HG03066 (cell line): ENCODE results near the gene NR2F1-AS1.
"Not testable (repeated sequence)": the region's sequence is repeated elsewhere in the genome, so short reads cannot be mapped to it uniquely, and the experiment has no call there.

Source experiments
- ATAC-seq: cut with Tn5 transposase; IDR thresholded peaks from one replicate; pipeline ENCODE4 v1.9.1; 2021; ENCODE audit warnings: low read depth; ENCODE audit not compliant: unreplicated experiment

Gene NR2F1-AS1

DNA sequence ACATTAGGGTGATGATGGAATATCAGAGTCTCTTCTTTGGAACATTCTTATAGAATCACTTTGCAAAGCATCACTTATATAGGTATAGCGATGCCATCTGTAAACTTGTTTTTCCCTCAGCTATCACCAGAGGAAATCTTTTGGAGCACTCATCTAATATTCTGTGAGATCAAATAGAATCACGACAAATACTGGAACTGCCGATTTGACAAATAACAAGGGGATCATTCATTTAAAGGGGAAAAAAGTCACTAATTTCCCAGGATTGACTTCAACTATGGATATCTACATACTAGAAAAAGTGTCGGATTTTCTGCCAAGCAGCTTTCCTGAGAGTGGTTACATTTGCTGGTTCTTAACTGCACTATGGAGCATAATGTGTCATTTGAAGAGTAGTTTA is 178.6 kb downstream of the NR2F1-AS1 start:
- no peak for ATAC-seq

DNA sequence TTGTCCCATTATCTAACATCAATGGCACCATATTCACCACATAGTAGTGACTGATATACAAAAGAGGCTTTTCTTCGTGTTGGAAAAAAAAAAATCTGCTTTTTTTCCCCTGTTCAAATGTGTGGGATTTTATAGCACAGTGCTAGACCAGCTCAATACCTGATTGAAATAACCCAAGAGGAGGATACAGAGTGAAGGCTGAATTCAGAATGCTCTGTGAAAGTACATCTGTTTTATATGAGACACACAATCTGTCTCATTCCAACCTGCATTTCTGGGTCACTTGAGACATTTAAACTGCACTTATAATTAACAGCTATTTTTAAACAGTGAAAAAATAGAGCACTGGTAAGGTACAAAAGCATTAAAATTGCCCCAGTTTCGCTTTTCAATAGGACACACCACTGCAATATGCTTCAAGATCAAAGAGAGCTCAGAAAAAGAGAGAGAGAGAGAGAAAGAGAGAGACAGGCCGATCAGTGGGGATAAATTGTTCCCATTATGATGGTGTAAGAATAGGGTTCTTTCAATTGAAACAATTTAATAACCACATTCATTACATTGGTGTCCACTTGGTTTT is 179.3 kb downstream of the NR2F1-AS1 start:
- no peak for ATAC-seq

DNA sequence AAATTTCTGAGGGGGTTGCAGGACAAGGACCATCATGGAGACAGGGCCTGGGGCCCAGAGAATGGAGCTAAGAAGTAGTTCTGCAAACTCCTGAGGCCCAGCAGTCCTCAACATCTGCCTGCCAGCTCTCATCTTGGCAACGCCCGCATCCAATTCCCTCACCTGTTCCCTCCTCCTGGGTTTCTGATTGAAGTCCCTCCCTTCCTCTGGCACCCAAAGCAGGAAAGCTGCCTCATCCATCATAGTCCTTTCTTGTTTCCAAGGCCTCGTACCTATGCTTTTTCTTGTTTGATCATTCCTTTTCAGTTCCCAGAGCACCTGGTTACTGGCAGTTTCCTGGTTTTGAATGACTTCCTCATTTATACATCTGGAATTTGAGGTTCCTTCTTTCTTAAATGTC is 181.3 kb downstream of the NR2F1-AS1 start:
- ATAC-seq = no peak

DNA sequence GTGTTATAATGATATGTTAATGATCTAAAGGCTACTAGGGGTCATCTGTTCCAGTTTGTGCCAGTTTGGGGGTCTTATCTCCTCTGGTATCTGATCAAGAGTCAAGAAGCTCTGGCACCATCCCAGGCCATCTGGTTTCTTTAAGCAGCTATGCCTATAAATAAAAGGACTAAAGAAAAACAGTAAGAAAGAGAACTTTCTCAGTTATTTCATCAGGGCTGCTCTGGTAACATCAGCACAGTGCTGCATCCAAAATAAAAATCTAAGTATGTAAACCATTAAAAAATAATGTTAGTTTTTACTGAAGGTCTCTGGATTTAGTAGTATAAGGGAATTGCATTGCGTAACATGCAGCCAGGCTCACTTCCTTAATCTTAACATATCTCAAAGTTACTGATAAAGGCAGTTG is 185.0 kb downstream of the NR2F1-AS1 start:
- ATAC-seq = no peak

DNA sequence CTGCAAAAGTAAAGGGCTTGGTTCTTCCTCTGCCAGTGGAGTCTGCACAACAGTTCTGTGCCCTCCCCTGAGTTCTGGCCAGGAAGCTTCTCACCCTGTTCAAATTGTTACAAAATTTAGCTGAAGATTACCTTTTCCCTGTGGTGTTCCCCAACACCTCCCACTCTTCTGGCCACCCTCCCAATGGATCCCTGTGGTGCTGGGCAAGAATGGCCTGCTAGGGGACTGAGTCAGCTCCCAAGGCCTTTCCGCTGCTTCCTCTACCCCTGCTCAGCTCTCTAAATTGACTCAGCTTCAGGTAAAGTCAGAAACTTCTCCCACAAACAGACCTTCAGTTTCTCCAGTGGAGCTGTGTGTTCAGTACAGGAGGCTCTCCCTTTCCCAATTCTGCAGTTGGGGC is 186.0 kb downstream of the NR2F1-AS1 start:
- ATAC-seq = no peak

DNA sequence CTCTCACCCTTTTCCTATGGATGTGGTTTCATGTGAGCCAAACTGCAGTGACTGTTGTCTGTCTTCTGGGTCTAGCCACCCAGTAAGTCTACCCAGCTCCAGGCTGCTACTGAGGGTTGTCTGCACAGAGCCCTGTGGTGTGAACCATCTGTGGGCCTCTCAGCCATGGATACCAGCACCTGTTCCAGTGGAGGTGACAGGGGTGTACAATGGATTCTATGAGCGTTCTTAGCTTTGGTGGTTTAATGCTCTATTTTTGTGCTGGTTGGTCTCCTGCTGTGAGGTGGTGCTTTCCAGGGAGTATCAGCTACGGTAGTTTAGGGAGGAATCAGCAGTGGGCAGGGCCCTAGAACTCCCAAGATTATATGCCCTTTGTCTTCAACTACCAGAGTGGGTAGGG is 186.7 kb downstream of the NR2F1-AS1 start:
- ATAC-seq = no peak

DNA sequence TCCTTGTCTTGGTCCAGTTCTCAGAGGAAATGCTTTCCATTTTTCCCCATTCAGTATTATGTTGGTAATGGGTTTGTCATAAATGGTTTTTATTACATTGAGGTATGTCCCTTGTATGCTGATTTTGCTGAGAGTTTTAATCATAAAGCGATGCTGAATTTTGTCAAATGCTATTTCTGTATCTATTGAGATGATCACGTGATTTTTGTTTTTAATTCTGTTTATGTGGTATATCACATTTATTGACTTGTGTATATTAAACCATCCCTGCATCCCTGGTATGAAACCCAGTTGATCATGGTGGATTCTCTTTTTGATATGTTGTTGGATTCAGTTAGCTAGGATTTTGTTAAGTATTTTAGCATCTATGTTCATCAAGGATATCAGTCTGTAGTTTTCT is 189.8 kb downstream of the NR2F1-AS1 start:
- not testable (repeated sequence) for ATAC-seq

DNA sequence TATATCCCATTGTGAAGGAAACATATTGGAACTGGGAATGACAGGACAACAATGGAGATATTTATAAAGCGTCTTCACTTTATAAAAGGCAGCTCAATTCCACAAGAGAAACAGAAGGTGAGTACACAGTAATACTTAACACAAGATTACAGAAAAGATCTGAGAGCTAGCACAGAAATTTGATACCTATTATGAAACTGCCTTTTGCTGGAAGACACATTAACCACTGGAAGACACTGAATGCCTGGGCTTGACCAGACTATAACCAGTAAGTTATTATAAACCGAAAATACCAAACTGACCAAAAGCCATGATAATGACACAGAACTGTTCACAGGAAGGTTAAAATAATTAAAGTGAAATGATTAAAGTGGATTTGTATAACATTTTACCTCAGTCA is 195.4 kb downstream of the NR2F1-AS1 start:
- ATAC-seq = no peak

DNA sequence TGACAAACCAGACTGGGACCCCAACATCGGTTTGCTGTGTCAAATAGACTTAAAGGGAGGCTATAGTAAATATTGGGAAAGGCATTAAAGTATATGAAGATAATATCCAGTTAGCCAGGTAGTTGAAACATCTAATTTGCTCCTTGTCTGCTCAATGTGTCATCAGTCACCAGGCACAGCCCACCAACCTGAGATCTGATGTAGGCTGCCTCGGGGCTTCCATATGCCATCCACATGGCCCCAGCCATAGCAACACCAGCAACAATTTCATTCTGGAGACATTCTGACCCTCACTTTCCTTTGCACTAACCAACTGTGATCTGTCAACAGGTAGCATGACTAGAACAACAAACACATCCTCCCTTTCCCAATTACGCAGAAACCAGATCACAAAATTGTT is 196.0 kb downstream of the NR2F1-AS1 start:
- no peak for ATAC-seq

DNA sequence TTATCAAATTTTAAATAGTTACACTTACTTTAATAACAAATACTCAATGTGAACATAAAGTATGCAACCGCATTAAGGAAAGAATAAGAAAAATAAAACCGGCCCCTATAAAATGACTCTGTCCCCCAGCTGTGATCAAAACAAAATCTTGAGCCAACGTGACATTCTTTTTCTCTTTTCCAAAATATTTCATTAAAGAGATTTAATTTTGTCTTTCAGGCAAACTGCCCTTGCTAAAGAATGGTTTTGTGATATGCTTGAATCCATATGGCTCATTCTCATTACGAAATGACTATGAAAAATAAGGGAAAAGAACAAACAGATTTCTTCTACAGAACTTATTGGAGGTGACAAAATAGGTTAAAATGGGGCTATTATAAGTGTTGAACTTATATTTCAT is 197.0 kb downstream of the NR2F1-AS1 start:
- no peak for ATAC-seq

DNA sequence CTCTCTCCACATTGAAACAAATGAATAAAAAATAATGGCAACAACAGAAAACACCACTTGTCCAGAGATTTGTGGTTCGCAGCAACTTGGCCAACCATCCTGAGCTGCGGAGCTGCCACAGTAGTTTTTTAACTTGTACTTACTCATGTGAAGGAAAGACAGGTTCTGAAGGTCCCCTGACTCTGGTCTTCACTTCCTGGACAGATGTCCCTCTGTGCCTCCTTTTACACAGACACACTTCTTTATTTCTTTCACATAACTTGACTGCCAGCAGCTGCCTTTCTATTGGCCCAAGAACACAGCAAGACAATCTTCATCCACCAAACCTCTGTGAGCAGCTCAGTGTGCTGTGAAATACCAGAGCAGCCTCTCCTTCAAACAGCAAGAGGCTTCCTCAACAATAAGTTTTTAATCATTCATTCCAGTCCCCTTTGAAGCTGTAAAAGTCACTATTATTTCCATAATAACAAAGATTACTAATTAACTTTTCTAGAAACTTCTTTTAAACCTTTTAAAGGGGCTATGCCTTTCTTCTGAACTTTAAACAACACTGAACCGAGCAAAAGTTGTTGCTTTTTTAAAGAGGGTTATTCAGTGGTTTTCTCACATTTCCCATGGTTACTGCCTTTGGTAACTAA is 198.7 kb downstream of the NR2F1-AS1 start:
- no peak for ATAC-seq

DNA sequence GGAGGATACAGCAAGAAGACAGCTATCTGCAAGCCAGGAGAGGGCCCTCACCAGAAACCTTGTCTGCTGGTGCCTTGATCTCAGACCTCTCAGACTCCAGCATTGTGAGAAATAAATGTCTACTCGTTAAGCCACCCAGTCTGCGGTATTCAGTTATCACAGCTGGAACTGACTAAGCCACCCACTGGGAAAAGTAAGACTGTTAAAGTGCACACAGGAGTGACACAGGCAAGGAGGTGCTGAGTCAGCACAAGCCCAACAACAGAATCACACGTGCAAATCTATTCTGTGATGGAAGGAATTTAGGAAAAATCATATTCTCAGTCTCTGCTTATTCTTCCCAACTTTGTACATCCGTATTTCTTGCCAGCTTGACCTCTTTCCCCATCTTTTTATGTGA is 200.0 kb downstream of the NR2F1-AS1 start:
- no peak for ATAC-seq

DNA sequence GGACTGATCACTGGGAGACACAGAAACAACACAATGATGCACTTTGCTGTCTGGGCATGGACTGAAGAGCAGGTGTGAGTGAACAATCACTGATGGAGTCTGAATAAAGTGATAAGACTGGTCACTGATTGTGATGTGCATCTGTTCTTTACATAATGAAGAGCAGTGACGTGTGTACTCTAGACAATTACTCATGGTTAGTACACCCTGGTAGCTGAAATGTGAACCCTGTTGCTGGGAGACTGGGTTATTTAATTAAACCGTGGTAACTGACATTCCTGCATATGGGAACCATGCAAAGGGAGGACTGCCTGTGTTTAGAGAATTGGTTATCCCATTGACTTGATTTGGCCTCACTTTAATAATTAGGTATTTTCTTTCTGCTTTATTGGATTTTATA is 202.9 kb downstream of the NR2F1-AS1 start:
- ATAC-seq = no peak

DNA sequence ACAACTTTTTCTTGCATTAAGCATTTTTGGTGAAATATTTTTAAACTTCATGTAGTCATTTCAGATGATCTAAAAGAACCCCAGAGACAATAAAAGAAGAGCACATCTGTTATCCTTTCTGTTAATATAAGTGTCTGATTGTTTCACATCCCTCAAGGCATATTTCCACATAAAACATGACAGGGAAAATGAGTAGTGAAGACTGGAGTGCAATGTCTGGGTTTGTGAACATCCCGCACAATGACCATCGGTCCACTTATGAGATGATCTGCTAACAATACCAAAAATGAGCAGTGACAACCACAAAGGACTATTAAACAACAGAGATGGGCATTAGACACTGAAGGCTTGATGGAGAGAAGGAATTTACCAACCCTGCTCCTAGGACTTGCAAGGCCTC is 209.1 kb downstream of the NR2F1-AS1 start:
- ATAC-seq = no peak

DNA sequence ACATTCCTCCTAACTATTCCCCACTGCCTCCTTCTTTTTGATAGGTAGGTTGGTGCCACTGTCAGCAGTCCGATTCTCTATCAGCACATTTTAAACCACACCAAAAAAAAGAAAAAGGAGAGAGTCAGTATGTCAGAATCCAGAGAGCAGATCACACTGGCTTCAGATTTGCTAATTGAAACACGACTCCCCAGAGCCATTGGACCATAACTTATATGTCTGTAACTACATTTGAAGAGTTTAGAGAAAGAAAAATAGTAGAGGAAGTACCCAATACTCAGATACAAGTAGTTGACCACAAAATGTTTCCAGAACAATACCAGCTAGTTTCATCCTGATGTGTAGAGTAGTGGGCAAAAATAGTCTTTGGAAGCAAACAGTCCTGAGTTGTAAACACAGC is 216.6 kb downstream of the NR2F1-AS1 start:
- ATAC-seq = no peak

DNA sequence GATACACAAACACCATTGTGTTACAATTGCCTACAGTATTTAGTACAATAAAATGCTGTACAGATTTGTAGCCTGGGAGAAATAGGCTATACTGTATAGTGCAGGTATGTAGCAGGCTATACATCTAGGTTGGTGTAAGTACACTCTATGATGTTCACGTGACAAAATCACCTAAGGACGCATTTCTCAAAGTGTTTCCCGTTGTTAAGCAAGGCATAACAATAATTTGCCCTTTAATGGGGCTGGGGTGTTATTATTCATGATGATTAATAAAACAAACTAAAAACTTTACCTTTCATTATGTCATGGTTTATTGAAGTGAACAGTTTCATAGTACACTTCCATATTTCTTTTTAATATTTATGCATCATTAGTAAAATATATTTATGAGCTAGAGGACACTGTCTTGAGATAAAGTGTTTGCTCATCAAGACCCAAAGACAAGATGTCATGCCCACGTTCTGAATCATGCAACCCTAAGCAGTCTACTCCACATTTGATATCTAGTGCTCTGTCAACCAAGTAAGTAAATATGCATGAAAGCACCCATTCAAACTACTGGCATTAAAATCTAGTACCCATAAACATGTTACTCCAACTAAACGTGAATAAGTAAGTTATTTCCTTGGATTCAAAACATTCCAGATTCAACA is 220.5 kb downstream of the NR2F1-AS1 start:
- ATAC-seq = no peak

DNA sequence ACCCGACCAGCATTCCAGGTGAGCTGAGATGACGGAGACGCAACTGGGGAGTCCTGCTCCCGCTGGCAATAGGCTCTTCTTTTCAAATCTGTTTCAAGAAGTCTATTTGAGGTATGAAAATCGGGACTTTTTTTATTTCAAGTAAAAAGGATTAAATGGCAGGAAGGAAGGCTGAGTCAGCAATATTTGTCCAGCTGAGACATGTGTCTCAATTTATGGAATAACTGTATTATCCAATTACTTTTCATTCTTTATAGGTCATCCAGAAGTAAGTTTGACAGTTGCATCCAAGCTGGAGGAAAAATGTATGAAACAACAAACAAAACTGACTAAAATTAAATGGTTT is 221.1 kb downstream of the NR2F1-AS1 start:
- no peak for ATAC-seq
